ENCODE results near the gene PDE6G. TPM values are rescaled to one million over a fixed set of nuclear protein-coding genes. Genes with fewer than 3 reads are reported as not detected.
"Not testable (repeated sequence)": the region's sequence is repeated elsewhere in the genome, so short reads cannot be mapped to it uniquely, and the experiment has no call there.

PDE6G gene
- total RNA-seq, 1 experiment from 2014 or later = not detected

DNA sequence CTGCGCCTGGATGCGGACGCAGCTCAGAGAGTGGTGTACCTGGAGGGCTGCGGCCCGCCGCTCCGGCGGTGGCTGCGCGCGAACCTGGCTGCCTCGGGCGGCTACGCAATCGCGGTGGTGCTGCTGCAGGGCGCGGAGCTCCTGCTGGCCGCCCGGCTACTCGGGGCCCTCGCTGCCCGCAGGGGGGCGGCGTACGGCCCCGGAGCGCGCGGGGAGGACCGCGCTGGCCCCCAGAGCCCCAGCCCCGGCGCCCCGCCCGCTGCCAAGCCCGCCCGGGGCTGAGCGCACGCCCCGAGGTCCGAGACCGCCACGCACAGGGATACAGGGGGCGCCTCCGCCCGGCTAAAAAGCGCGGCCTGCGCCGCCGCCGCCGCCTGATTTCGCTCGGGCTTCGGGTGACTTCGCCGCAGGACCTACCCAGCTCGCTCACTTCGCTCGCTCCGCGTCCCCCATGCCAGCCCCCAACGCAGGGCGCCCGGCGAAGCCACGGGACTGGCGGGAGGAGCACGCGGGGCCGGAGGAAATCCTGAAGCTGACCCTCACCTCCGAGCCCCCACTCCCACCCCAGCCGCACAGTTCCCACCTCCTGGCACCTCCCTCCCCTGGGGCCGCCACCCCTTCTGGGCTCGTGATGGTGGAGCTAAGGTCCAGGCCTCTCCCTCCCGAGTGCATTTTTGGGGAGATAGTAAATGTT is 8.2 kb downstream of the PDE6G start:
- Histone ChIP-seq H3K27me3 (no peaks in the 10 kb centered on the region), H3K4me3 (no peak overlapping the region), H3K9me3 (peaks cover 6% of the 10 kb centered on the region; the same call in 1 of the 2 replicates), H3K36me3 (no peaks in the 10 kb centered on the region)
- DNase-seq = no peak

GRCh38 chr17:81647640-81648012 is 8.7 kb downstream of the PDE6G start:
- DNase-seq = no peak
- Histone ChIP-seq H3K27me3 (no peaks in the 10 kb centered on the region), H3K4me3 (no peak overlapping the region), H3K9me3 (peaks cover 6% of the 10 kb centered on the region; the same call in 1 of the 2 replicates), H3K36me3 (no peaks in the 10 kb centered on the region)

- H3K36me3 ChIP-seq = no peaks in the 10 kb centered on the region
- H3K27me3 ChIP-seq = no peaks in the 10 kb centered on the region
- no peak for DNase-seq
- H3K4me3 ChIP-seq = no peak overlapping the region
- peaks cover 6% of the 10 kb centered on the region; the same call in 1 of the 2 replicates for H3K9me3 ChIP-seq
Observed at GRCh38 chr17:81646869-81647600, 9.3 kb downstream of the PDE6G start.

- Histone ChIP-seq H3K4me3 (no peak overlapping the region), H3K36me3 (no peaks in the 10 kb centered on the region), H3K27me3 (no peaks in the 10 kb centered on the region), H3K9me3 (peaks cover 6% of the 10 kb centered on the region; the same call in 1 of the 2 replicates)
- no peak for DNase-seq
Observed at GRCh38 chr17:81644976-81645952, 11.1 kb downstream of the PDE6G start.

- H3K4me3 ChIP-seq = no peak overlapping the region
- no peak for DNase-seq
- no peaks in the 10 kb centered on the region for H3K36me3 ChIP-seq
- H3K27me3 ChIP-seq = no peaks in the 10 kb centered on the region
- peaks cover 6% of the 10 kb centered on the region; the same call in 1 of the 2 replicates for H3K9me3 ChIP-seq
Observed at GRCh38 chr17:81644496-81644895, 11.8 kb downstream of the PDE6G start.

- peak; percentile 80 for DNase-seq
- no peaks in the 10 kb centered on the region for H3K27me3 ChIP-seq
- H3K36me3 ChIP-seq = no peaks in the 10 kb centered on the region
- no peaks in the 10 kb centered on the region for H3K9me3 ChIP-seq
- no peak overlapping the region for H3K4me3 ChIP-seq
Observed at GRCh38 chr17:81641825-81642489, 14.4 kb downstream of the PDE6G start.

DNA sequence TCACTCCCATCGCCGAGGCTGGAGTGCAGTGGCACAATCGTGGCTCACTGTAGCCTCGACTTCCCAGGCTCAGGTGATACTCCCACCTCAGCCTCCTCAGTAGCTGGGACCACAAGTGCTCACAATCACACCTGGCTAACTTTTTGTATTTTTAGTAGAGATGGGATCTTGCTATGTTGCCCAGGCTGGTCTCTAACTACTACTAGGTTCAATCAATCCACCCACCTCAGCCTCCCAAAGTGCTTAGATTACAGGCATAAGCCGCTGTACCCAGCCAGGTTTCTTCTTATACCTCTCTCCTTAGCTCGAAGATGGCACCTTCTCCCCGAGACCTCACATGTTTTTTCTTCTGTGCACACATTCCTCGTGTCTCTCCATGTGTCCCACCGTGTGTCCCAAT is 16.3 kb downstream of the PDE6G start:
- Histone ChIP-seq H3K4me3 (no peak overlapping the region), H3K9me3 (no peaks in the 10 kb centered on the region), H3K36me3 (peaks cover 11% of the 10 kb centered on the region), H3K27me3 (no peaks in the 10 kb centered on the region)
- no peak for DNase-seq

GRCh38 chr17:81638683-81639082 is 17.7 kb downstream of the PDE6G start:
- no peak for DNase-seq
- Histone ChIP-seq H3K9me3 (no peaks in the 10 kb centered on the region), H3K36me3 (peaks cover 17% of the 10 kb centered on the region), H3K27me3 (no peaks in the 10 kb centered on the region), H3K4me3 (no peak overlapping the region)

DNA sequence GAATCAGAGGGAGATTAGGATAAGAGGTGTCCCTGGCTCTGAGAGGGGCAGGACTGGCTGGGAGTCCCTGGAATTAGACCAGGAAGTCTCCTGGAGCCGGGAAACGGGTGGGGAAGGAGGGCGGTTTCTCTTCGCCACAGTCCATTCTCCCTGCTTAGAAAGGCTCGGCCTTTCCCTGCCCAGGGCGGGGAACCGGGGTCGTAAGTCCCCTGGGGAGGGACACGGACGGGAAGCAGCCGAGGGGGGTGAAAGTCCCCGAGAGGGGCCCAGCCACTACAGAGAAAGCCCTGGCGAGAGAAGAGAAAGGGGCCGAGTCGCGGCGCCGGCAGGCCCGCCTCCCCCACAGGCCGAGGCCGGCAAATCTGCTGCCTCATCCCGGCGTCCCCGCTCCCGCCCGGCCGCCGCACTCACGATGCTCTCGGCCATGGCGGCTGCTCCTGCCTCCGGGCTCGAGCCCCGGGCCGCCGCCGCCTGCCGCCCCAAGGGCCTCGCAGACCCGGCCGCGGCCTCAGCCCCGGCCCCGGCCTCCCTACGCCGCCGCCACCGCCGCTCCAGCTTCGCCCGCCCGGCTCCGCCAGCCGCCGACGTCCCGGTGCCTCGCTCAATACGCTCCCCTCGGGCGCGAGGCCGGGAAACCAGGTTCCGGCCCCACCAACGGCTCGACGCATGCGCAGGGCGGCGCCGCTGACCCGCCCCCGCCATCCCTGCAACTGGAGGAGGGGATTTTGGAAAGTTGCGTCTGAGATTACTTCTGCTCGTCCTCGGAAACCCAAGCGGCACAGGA is 19.6 kb downstream of the PDE6G start, which contains the start of the genes NPLOC4 and TSPAN10:
Gene NPLOC4 (minus strand): TSS at position 608 of the 784 bp plus-strand sequence. CDS start 182 bp downstream, at position 426.
Gene TSPAN10 (plus strand): TSS at position 692 of the 784 bp plus-strand sequence. CDS start 5,217 bp downstream, outside the sequence.
- DNase-seq = peak; percentile 83
- Histone ChIP-seq H3K4me3 (peak within 1 kb of the TSS; percentile 97), H3K9me3 (no peaks in the 10 kb centered on the region), H3K36me3 (peaks cover 28% of the 10 kb centered on the region), H3K27me3 (no peaks in the 10 kb centered on the region)

DNA sequence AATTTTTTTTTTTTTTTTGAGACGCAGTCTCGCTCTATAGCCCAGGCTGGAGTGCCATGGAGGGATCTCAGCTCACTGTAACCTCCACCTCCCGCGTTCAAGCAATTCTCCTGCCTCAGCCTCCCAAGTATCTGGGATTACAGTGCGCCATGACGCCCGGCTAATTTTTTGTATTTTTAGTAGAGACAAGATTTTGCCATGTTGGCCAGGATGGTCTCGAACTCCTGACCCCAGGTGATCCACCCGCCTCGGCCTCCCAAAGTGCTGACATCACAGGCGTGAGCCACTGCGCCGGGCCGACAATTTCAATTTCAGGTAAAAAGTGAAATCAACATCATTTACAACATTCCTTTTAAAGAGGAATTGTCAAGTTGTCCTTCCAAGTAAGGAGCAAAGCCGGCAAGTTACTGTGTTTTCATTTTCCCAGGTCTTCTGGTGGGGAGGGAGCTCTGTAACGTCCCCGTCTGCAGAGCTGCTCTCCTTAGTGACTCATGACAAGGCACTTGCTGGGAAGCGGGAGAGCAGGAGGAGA is 20.3 kb downstream of the PDE6G start:
- peak; percentile 45 for DNase-seq
- H3K4me3 ChIP-seq = peak overlapping the region; percentile 97
- H3K27me3 ChIP-seq = no peaks in the 10 kb centered on the region
- peaks cover 28% of the 10 kb centered on the region for H3K36me3 ChIP-seq
- H3K9me3 ChIP-seq = no peaks in the 10 kb centered on the region

- no peaks in the 10 kb centered on the region for H3K27me3 ChIP-seq
- no peak for DNase-seq
- H3K9me3 ChIP-seq = no peaks in the 10 kb centered on the region
- H3K4me3 ChIP-seq = peak overlapping the region; percentile 97
- peaks cover 34% of the 10 kb centered on the region for H3K36me3 ChIP-seq
Observed at GRCh38 chr17:81635431-81635830, 20.9 kb downstream of the PDE6G start.

GRCh38 chr17:81631482-81631881 is 24.9 kb downstream of the PDE6G start:
- H3K27me3 ChIP-seq = no peaks in the 10 kb centered on the region
- DNase-seq = no peak
- peaks cover 69% of the 10 kb centered on the region for H3K36me3 ChIP-seq
- H3K4me3 ChIP-seq = no peak overlapping the region
- no peaks in the 10 kb centered on the region for H3K9me3 ChIP-seq

GRCh38 chr17:81630274-81630673 is 26.1 kb downstream of the PDE6G start:
- no peak for DNase-seq
- Histone ChIP-seq H3K27me3 (no peaks in the 10 kb centered on the region), H3K4me3 (no peak overlapping the region), H3K9me3 (no peaks in the 10 kb centered on the region), H3K36me3 (peaks cover 72% of the 10 kb centered on the region)

DNA sequence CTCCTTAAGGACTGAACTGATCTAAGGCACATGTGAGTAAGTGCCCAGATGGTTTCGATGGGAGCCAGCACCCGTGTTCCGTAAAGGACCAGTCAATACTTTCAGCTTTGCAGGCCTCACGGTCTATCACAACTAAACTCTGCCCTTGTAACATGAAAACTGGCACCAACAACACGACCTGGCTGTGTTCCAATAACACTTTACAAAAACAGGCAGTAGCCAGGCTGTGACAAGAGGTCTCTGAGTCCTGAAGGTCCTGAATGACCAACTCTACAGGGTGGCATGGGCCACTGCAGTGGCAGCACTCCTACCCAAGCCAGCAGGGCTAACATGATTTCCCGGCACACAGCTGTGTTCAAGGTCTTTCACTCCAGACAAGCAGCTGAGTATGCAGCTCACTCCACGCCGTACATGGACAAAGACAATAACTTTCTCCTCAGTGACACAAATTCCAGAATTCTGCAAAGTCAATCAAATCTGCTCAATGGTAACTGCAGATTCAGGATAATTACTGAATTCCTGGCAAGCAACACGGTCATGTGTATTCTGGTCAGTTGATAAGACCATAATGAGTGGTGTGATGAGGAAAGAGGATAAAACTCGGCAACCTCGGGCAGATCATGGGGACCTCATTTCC is 34.7 kb downstream of the PDE6G start:
- no peak for DNase-seq
- H3K36me3 ChIP-seq = peaks cover 86% of the 10 kb centered on the region
- H3K9me3 ChIP-seq = no peaks in the 10 kb centered on the region; the same call in 1 of the 2 replicates
- H3K27me3 ChIP-seq = no peaks in the 10 kb centered on the region
- no peak overlapping the region for H3K4me3 ChIP-seq

DNA sequence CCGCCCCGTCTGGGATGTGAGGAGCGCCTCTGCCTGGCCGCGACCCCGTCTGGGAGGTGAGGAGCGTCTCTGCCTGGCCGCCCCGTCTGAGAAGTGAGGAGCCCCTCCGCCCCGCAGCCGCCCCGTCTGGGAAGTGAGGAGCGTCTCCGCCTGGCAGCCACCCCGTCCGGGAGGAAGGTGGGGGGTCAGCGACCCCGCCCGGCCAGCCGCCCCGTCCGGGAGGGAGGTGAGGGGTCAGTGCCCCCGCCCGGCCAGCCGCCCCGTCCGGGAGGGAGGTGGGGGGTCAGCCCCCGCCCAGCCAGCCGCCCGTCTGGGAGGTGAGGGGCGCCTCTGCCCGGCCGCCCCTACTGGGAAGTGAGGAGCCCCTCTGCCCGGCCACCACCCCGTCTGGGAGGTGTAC is 38.0 kb downstream of the PDE6G start:
- not testable (repeated sequence) for H3K4me3 ChIP-seq, DNase-seq, H3K27me3 ChIP-seq, H3K9me3 ChIP-seq
- H3K36me3 ChIP-seq = peaks cover 84% of the 10 kb centered on the region
